ENCODE data around the gene KIF3C.

GRCh38 chr2:25964891-25965290, 17.4 kb downstream of the KIF3C start:
- TF ChIP-seq, protein P1, sequence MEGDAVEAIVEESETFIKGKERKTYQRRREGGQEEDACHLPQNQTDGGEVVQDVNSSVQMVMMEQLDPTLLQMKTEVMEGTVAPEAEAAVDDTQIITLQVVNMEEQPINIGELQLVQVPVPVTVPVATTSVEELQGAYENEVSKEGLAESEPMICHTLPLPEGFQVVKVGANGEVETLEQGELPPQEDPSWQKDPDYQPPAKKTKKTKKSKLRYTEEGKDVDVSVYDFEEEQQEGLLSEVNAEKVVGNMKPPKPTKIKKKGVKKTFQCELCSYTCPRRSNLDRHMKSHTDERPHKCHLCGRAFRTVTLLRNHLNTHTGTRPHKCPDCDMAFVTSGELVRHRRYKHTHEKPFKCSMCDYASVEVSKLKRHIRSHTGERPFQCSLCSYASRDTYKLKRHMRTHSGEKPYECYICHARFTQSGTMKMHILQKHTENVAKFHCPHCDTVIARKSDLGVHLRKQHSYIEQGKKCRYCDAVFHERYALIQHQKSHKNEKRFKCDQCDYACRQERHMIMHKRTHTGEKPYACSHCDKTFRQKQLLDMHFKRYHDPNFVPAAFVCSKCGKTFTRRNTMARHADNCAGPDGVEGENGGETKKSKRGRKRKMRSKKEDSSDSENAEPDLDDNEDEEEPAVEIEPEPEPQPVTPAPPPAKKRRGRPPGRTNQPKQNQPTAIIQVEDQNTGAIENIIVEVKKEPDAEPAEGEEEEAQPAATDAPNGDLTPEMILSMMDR (IDR thresholded peaks at IDR 0.05) = no peak
- TF ChIP-seq POLR2AphosphoS5 (IDR thresholded peaks at IDR 0.05; ENCODE audit: low read depth, low read length) (no peak), SIN3A (IDR thresholded peaks at IDR 0.05; ENCODE audit: borderline replicate concordance, insufficient read depth, low read depth, low read length) (no peak), REST (IDR thresholded peaks at IDR 0.05; ENCODE audit: insufficient read depth in 1 of 2, low read depth in 2 of 2, low read length in 1 of 2) (no peak), TCF7L2 (IDR thresholded peaks at IDR 0.05; ENCODE audit: low read depth, low read length) (no peak)

All from Panc1 (cell line).